HUES64 (cell line): Measurements from ENCODE around the gene XKR8. TPM values are rescaled to one million over a fixed set of nuclear protein-coding genes. Genes with fewer than 3 reads are reported as not detected.
A peak's percentile ranks its signal among the peaks of the same experiment; 100 is the strongest.

Source experiments
- H3K27ac ChIP-seq: 2 replicates; pipeline ENCODE4 v1.7.0; 2013; ENCODE audit warnings: low read depth, low read length, inconsistent platforms
- H3K27me3 ChIP-seq: 2 replicates; pipeline ENCODE4 v1.6.1; 2013; ENCODE audit warnings: mild to moderate bottlenecking, low read length; ENCODE audit not compliant: insufficient read depth
- H3K36me3 ChIP-seq: 2 replicates; pipeline ENCODE4 v1.6.1; 2013; ENCODE audit warnings: mild to moderate bottlenecking, low read length; ENCODE audit not compliant: insufficient read depth
- H3K4me1 ChIP-seq: 2 replicates; pipeline ENCODE4 v1.6.1; 2013; ENCODE audit warnings: mild to moderate bottlenecking, low read length, moderate library complexity; ENCODE audit not compliant: insufficient read depth
- H3K4me3 ChIP-seq: 2 replicates; pipeline ENCODE4 v1.5.1; 2013; ENCODE audit warnings: mild to moderate bottlenecking, low read length, moderate library complexity
- H3K9ac ChIP-seq: 2 replicates; pipeline ENCODE4 v1.6.1; 2013; ENCODE audit warnings: mild to moderate bottlenecking, low read depth, low read length
- H3K9me3 ChIP-seq: 2 replicates; pipeline ENCODE4 v1.6.1; 2013; ENCODE audit warnings: low read depth, low read length; ENCODE audit not compliant: insufficient read depth
- WGBS: fragments of 150-250, 120-280 bp; methylation state at CpG from one replicate; pipeline ENCODE4 v1.1.7; 2013; ENCODE audit warnings: missing lambda C conversion rate; 5-methylcytosine and 5-hydroxymethylcytosine counted together
- polyA plus RNA-seq, 2 experiments: library from polyadenylated mRNA; stranded (reverse); fragments of 50-300 nt; gene quantifications; one replicate each; pipeline ENCODE4 v1.2.3, GENCODE V29; 2013

The XKR8 gene
- 10.3 TPM for polyA plus RNA-seq (2013, experiment 1 of 2)
- polyA plus RNA-seq (2013, experiment 2 of 2) = 10.6 TPM

DNA sequence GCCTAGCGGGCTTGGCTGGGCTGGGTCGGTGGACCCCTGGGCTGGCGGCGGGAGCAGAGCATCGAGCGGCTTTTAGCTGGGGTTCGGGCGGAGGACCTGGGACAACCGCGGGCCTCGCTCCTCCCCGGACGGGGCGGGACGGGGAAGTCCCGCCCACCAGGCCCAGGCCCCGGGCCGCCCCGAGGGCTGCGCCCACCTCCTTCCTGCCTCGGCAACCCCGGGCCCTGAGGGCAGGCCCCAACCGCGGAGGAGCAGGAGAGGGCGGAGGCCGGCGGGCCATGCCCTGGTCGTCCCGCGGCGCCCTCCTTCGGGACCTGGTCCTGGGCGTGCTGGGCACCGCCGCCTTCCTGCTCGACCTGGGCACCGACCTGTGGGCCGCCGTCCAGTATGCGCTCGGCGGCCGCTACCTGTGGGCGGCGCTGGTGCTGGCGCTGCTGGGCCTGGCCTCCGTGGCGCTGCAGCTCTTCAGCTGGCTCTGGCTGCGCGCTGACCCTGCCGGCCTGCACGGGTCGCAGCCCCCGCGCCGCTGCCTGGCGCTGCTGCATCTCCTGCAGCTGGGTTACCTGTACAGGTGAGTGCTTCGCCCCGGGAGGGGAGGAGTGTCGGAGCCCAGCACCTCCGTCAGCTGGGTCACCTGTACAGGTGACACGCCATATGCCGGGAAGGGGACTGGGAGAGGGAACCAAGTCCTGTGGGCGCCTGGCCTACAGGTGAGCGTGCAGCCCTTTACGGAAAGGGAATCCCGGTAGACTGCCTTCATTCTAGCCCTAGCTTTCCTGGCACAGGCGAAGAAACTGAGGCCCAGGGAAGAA, at the start of gene XKR8:
Gene XKR8 (plus strand): TSS at position 182 of the 812 bp plus-strand sequence. CDS start 97 bp downstream, at position 279.
- H3K9ac ChIP-seq = peak within 1 kb of the TSS; percentile 83
- H3K4me3 ChIP-seq = peak within 1 kb of the TSS; percentile 72
- 5% methylated on average over 68 of the region's 68 CpGs for WGBS
- H3K36me3 ChIP-seq = peaks cover 30% of the 10 kb centered on the region
- no peaks in the 10 kb centered on the region for H3K9me3 ChIP-seq
- H3K27me3 ChIP-seq = no peaks in the 10 kb centered on the region
- peak within 1 kb of the TSS; percentile 91 for H3K27ac ChIP-seq
- H3K4me1 ChIP-seq = peaks cover 6% of the 10 kb centered on the region

DNA sequence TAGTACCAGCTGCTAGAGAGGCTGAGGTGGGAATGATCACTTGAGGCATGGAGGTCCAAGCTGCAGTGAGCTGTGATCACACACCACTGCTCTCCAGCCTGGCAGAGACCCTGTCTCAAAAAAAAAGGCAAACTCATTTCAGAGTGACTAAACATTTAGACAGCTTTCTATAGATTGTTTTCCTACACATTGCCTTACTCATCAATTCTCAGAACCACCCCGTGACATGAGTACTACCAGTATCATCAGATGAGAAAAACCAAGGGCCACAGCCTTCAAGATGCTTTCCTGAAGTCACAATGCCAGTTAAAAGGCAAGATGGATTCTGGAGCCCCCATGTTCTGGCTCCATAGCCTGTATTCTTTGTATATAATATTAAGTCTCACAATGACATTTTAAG, 47.3 kb upstream of the XKR8 start:
- Histone ChIP-seq H3K27ac (no peak overlapping the region), H3K4me1 (no peaks in the 10 kb centered on the region), H3K36me3 (peaks cover 53% of the 10 kb centered on the region), H3K4me3 (no peak overlapping the region), H3K9me3 (peaks cover 8% of the 10 kb centered on the region; the same call in 1 of the 2 replicates), H3K27me3 (peaks cover 13% of the 10 kb centered on the region), H3K9ac (no peak overlapping the region)
- WGBS = 93% methylated on average over 1 of the region's 1 CpG

- peak overlapping the region; percentile 31 for H3K4me3 ChIP-seq
- peaks cover 17% of the 10 kb centered on the region for H3K27me3 ChIP-seq
- H3K4me1 ChIP-seq = no peaks in the 10 kb centered on the region
- no peak overlapping the region for H3K27ac ChIP-seq
- peaks cover 8% of the 10 kb centered on the region; the same call in 1 of the 2 replicates for H3K9me3 ChIP-seq
- H3K36me3 ChIP-seq = peaks cover 27% of the 10 kb centered on the region
- no peak overlapping the region for H3K9ac ChIP-seq
- WGBS = 81% methylated on average over 7 of the region's 7 CpGs
Observed at GRCh38 chr1:27915082-27915575, 44.6 kb upstream of the XKR8 start.

DNA sequence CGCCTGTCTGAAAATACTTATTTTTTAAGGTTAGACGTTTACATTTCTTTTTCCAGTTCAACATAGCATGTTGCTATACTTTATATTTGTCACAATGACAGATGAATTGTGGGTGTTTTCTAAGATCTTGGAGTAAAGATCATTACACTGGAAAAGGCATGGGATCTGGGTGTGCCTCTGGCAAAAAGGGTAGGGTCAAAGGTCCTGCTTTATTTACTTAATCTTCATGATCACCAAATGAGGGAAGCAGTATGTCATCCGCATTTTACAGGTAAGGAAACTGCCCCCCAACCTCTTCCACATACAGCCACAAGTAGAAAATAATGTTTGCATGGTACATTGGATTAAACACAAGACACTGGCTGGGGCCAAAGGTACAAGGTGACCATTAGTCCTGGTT, 37.5 kb upstream of the XKR8 start:
- H3K9me3 ChIP-seq = no peaks in the 10 kb centered on the region
- no peaks in the 10 kb centered on the region for H3K4me1 ChIP-seq
- H3K27me3 ChIP-seq = peaks cover 6% of the 10 kb centered on the region
- H3K4me3 ChIP-seq = no peak overlapping the region
- H3K36me3 ChIP-seq = no peaks in the 10 kb centered on the region
- 100% methylated on average over 2 of the region's 3 CpGs for WGBS
- H3K9ac ChIP-seq = no peak overlapping the region
- no peak overlapping the region for H3K27ac ChIP-seq

- Histone ChIP-seq H3K9me3 (no peaks in the 10 kb centered on the region), H3K4me1 (peaks cover 8% of the 10 kb centered on the region; the same call in 1 of the 2 replicates), H3K9ac (no peak overlapping the region), H3K27ac (no peak overlapping the region), H3K36me3 (no peaks in the 10 kb centered on the region), H3K27me3 (no peaks in the 10 kb centered on the region), H3K4me3 (no peak overlapping the region)
- WGBS = 86% methylated on average over 3 of the region's 5 CpGs
Observed at GRCh38 chr1:27928216-27928954, 31.4 kb upstream of the XKR8 start.

DNA sequence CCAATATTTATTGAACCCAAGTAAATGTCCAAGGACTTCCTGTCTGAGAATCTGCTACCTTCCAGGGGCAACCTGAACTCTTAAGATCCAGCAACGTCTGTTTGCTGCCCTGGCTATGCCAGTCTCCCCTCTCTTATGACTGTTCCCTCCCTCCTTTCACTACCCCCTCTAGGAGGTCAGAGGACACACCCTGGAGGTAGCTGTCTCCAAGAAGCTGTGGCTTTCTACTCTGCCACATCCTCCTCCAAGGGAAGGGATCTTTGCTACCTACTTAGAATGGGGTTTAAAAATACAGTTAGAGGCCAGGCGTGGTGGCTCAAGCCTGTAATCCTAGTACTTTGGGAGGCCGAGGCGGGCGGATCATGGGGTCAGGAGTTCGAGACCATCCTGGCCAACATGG, 28.6 kb upstream of the XKR8 start:
- 97% methylated on average over 6 of the region's 6 CpGs for WGBS
- H3K27ac ChIP-seq = no peak overlapping the region
- H3K9me3 ChIP-seq = no peaks in the 10 kb centered on the region
- H3K27me3 ChIP-seq = no peaks in the 10 kb centered on the region
- no peak overlapping the region for H3K4me3 ChIP-seq
- H3K4me1 ChIP-seq = peaks cover 8% of the 10 kb centered on the region
- H3K36me3 ChIP-seq = no peaks in the 10 kb centered on the region
- no peak overlapping the region for H3K9ac ChIP-seq

DNA sequence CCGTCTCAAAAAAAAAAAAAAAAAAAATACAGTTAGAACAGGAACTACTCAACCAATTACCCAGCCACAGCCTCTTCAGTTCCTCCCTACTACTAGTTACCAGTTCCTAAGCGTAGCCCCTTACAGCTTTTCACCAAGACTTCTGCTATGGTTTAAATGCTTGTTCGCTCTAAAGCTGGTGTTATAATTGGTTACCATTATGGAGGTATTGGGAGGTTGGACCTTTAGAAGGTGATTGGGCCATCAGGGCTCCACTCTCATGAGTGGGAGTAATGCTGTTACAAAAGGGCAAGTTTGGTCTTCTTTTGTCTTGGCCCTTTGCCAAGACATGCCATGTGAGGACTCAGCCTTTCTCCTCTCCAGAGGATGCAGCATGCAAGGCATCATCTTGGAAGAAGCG, 28.0 kb upstream of the XKR8 start:
- Histone ChIP-seq H3K36me3 (no peaks in the 10 kb centered on the region), H3K4me1 (peaks cover 8% of the 10 kb centered on the region), H3K27ac (no peak overlapping the region), H3K9me3 (no peaks in the 10 kb centered on the region), H3K9ac (no peak overlapping the region), H3K4me3 (no peak overlapping the region), H3K27me3 (no peaks in the 10 kb centered on the region)
- WGBS = 98% methylated on average over 4 of the region's 4 CpGs

DNA sequence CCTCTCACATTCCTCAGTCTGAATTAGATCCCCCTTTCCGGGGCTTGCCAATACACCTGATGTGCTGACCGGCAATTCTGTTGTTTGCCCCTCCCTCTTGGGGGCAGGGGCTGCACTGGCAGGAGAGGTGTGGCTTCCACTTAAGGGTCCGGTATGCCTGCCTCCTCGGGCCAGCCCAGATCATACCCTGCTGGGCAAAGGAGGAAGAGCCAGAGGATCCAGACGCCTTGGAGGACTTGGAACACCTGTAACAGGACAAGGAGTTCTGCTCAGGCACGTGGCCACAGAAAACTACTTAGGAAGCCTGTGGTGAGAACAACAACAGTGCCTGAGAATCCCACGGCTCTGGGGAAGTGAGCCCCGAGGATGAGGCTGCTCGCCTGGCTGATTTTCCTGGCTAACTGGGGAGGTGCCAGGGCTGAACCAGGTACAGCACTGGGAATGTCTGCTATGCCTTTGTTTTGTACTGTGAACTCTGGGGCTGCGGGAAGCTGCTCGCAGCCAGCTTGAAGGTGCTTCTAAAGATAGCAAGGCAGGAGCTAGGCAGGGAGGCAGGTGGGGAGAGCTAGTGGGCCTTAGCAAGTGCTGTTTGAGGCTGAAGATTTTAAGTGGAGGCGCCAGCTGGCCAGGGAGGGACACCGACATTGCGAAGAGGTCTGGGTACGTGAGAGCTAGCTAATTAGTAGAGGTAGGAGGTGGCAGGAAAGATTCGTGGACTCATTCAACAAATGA, 24.8 kb upstream of the XKR8 start, which contains the start of gene SMPDL3B:
Gene SMPDL3B (plus strand): TSS at position 183 of the 732 bp plus-strand sequence. CDS start 184 bp downstream, at position 367.
- H3K9me3 ChIP-seq = no peaks in the 10 kb centered on the region
- H3K4me1 ChIP-seq = peaks cover 27% of the 10 kb centered on the region
- no peaks in the 10 kb centered on the region for H3K27me3 ChIP-seq
- H3K4me3 ChIP-seq = peak within 1 kb of the TSS; percentile 63
- peak within 1 kb of the TSS; percentile 65 for H3K9ac ChIP-seq
- no peaks in the 10 kb centered on the region for H3K36me3 ChIP-seq
- 10% methylated on average over 16 of the region's 16 CpGs for WGBS
- H3K27ac ChIP-seq = peak within 1 kb of the TSS; percentile 58; the same call in 1 of the 2 replicates

GRCh38 chr1:27935721-27936120, 24.1 kb upstream of the XKR8 start:
- H3K9ac ChIP-seq = no peak overlapping the region
- no peaks in the 10 kb centered on the region for H3K36me3 ChIP-seq
- peaks cover 27% of the 10 kb centered on the region for H3K4me1 ChIP-seq
- peak overlapping the region; percentile 63 for H3K4me3 ChIP-seq
- H3K27me3 ChIP-seq = no peaks in the 10 kb centered on the region
- no peak overlapping the region for H3K27ac ChIP-seq
- 79% methylated on average over 8 of the region's 8 CpGs for WGBS
- H3K9me3 ChIP-seq = no peaks in the 10 kb centered on the region

GRCh38 chr1:27936370-27936769, 23.4 kb upstream of the XKR8 start:
- H3K9ac ChIP-seq = 0 out of 2 replicates have a peak overlapping the region, but pooled peaks have one; percentile 62
- no peaks in the 10 kb centered on the region for H3K27me3 ChIP-seq
- H3K27ac ChIP-seq = peak overlapping the region; percentile 96; the same call in 1 of the 2 replicates
- H3K9me3 ChIP-seq = no peaks in the 10 kb centered on the region
- H3K36me3 ChIP-seq = peaks cover 1% of the 10 kb centered on the region; the same call in 1 of the 2 replicates
- H3K4me3 ChIP-seq = peak overlapping the region; percentile 63
- WGBS = 83% methylated on average over 4 of the region's 5 CpGs
- peaks cover 27% of the 10 kb centered on the region for H3K4me1 ChIP-seq
